ENCODE results near the gene HNRNPLL. TPM values are rescaled to one million over a fixed set of nuclear protein-coding genes. Genes with fewer than 3 reads are reported as not detected.
A peak's percentile ranks its signal among the peaks of the same experiment; 100 is the strongest.

The HNRNPLL gene
- total RNA-seq, 1 donor from 2014 or later, result 79.8 TPM

GRCh38 chr2:38596229-38596628 is 6.5 kb downstream of the HNRNPLL start:
- H3K36me3 Mint-ChIP-seq (ENCODE audit: unreplicated experiment), result no peaks in the 10 kb centered on the region
- peaks cover 31% of the 10 kb centered on the region for H3K4me1 Mint-ChIP-seq (ENCODE audit: low read depth, unreplicated experiment)
- H3K27me3 Mint-ChIP-seq (ENCODE audit: unreplicated experiment), result no peaks in the 10 kb centered on the region
- peaks cover 6% of the 10 kb centered on the region for H3K9me3 Mint-ChIP-seq (ENCODE audit: unreplicated experiment)
- DNase-seq, result no peak
- no peak overlapping the region for H3K4me3 Mint-ChIP-seq (ENCODE audit: unreplicated experiment)
- no peak overlapping the region for H3K27ac Mint-ChIP-seq (ENCODE audit: unreplicated experiment)
- TF ChIP-seq CTCF (IDR thresholded peaks at IDR 0.05; ENCODE audit: partially characterized antibody, unreplicated experiment), result no peak

GRCh38 chr2:38592951-38593350 is 9.8 kb downstream of the HNRNPLL start:
- no peaks in the 10 kb centered on the region for H3K36me3 Mint-ChIP-seq (ENCODE audit: unreplicated experiment)
- H3K4me3 Mint-ChIP-seq (ENCODE audit: unreplicated experiment), result no peak overlapping the region
- H3K27ac Mint-ChIP-seq (ENCODE audit: unreplicated experiment), result no peak overlapping the region
- H3K9me3 Mint-ChIP-seq (ENCODE audit: unreplicated experiment), result peaks cover under 1% of the 10 kb centered on the region
- peaks cover 10% of the 10 kb centered on the region for H3K4me1 Mint-ChIP-seq (ENCODE audit: low read depth, unreplicated experiment)
- no peak for TF ChIP-seq CTCF (IDR thresholded peaks at IDR 0.05; ENCODE audit: partially characterized antibody, unreplicated experiment)
- no peak for DNase-seq
- no peaks in the 10 kb centered on the region for H3K27me3 Mint-ChIP-seq (ENCODE audit: unreplicated experiment)

GRCh38 chr2:38591152-38591551 is 11.6 kb downstream of the HNRNPLL start:
- Mint-ChIP-seq H3K27ac (ENCODE audit: unreplicated experiment) (no peak overlapping the region), H3K4me3 (ENCODE audit: unreplicated experiment) (no peak overlapping the region), H3K36me3 (ENCODE audit: unreplicated experiment) (no peaks in the 10 kb centered on the region), H3K4me1 (ENCODE audit: low read depth, unreplicated experiment) (peaks cover 9% of the 10 kb centered on the region), H3K27me3 (ENCODE audit: unreplicated experiment) (no peaks in the 10 kb centered on the region), H3K9me3 (ENCODE audit: unreplicated experiment) (no peaks in the 10 kb centered on the region)
- TF ChIP-seq CTCF (IDR thresholded peaks at IDR 0.05; ENCODE audit: partially characterized antibody, unreplicated experiment), result no peak
- no peak for DNase-seq

GRCh38 chr2:38590053-38590452 is 12.7 kb downstream of the HNRNPLL start:
- no peak for DNase-seq
- H3K36me3 Mint-ChIP-seq (ENCODE audit: unreplicated experiment), result no peaks in the 10 kb centered on the region
- H3K4me3 Mint-ChIP-seq (ENCODE audit: unreplicated experiment), result no peak overlapping the region
- peak overlapping the region; percentile 5 for H3K27ac Mint-ChIP-seq (ENCODE audit: unreplicated experiment)
- no peaks in the 10 kb centered on the region for H3K27me3 Mint-ChIP-seq (ENCODE audit: unreplicated experiment)
- H3K9me3 Mint-ChIP-seq (ENCODE audit: unreplicated experiment), result no peaks in the 10 kb centered on the region
- peak; percentile 69 for TF ChIP-seq CTCF (IDR thresholded peaks at IDR 0.05; ENCODE audit: partially characterized antibody, unreplicated experiment)
- H3K4me1 Mint-ChIP-seq (ENCODE audit: low read depth, unreplicated experiment), result peaks cover 9% of the 10 kb centered on the region

GRCh38 chr2:38586931-38587330 is 15.8 kb downstream of the HNRNPLL start:
- no peak for TF ChIP-seq CTCF (IDR thresholded peaks at IDR 0.05; ENCODE audit: partially characterized antibody, unreplicated experiment)
- H3K27me3 Mint-ChIP-seq (ENCODE audit: unreplicated experiment), result no peaks in the 10 kb centered on the region
- no peak overlapping the region for H3K4me3 Mint-ChIP-seq (ENCODE audit: unreplicated experiment)
- H3K27ac Mint-ChIP-seq (ENCODE audit: unreplicated experiment), result no peak overlapping the region
- no peaks in the 10 kb centered on the region for H3K9me3 Mint-ChIP-seq (ENCODE audit: unreplicated experiment)
- no peaks in the 10 kb centered on the region for H3K36me3 Mint-ChIP-seq (ENCODE audit: unreplicated experiment)
- no peak for DNase-seq
- H3K4me1 Mint-ChIP-seq (ENCODE audit: low read depth, unreplicated experiment), result peaks cover 9% of the 10 kb centered on the region
